ENCODE measurements around the gene FAM219A.
"Not testable (repeated sequence)": the region's sequence is repeated elsewhere in the genome, so short reads cannot be mapped to it uniquely, and the experiment has no call there.

FAM219A gene

GRCh38 chr9:34446951-34447350 lies 11.4 kb downstream of the FAM219A start:
- FAIRE-seq (no peak), DNase-seq (ENCODE audit: insufficient read length, low spot score) (no peak)

- DNase-seq (ENCODE audit: insufficient read length, low spot score) (no peak), FAIRE-seq (no peak)
These were observed 11.9 kb downstream of the FAM219A start for GRCh38 chr9:34446468-34446891.

- DNase-seq (ENCODE audit: insufficient read length, low spot score) (no peak), FAIRE-seq (no peak)
These were observed 14.4 kb downstream of the FAM219A start for GRCh38 chr9:34443976-34444375.

GRCh38 chr9:34443533-34443932 lies 14.8 kb downstream of the FAM219A start:
- DNase-seq (ENCODE audit: insufficient read length, low spot score) = no peak
- no peak for FAIRE-seq

- no peak for DNase-seq (ENCODE audit: insufficient read length, low spot score)
- no peak for FAIRE-seq
These were observed 15.6 kb downstream of the FAM219A start for GRCh38 chr9:34442770-34443169.

- no peak for FAIRE-seq
- DNase-seq (ENCODE audit: insufficient read length, low spot score) = no peak
These were observed 18.4 kb downstream of the FAM219A start for GRCh38 chr9:34440017-34440416.

GRCh38 chr9:34438465-34438864 lies 19.9 kb downstream of the FAM219A start:
- not testable (repeated sequence) for FAIRE-seq; DNase-seq (ENCODE audit: insufficient read length, low spot score)

- FAIRE-seq; DNase-seq (ENCODE audit: insufficient read length, low spot score): not testable (repeated sequence)
These were observed 20.5 kb downstream of the FAM219A start for GRCh38 chr9:34437926-34438307.

GRCh38 chr9:34437006-34437925 lies 21.1 kb downstream of the FAM219A start:
- FAIRE-seq (no peak), DNase-seq (ENCODE audit: insufficient read length, low spot score) (no peak)

GRCh38 chr9:34431667-34432066 lies 26.7 kb downstream of the FAM219A start:
- DNase-seq (ENCODE audit: insufficient read length, low spot score) = no peak
- no peak for FAIRE-seq

- no peak for FAIRE-seq
- peak; percentile 24 for DNase-seq (ENCODE audit: insufficient read length, low spot score)
These were observed 27.4 kb downstream of the FAM219A start for GRCh38 chr9:34430843-34431437.

GRCh38 chr9:34428325-34428958 lies 29.9 kb downstream of the FAM219A start:
- no peak for DNase-seq (ENCODE audit: insufficient read length, low spot score)
- no peak for FAIRE-seq

GRCh38 chr9:34426347-34427074 lies 31.9 kb downstream of the FAM219A start:
- DNase-seq (ENCODE audit: insufficient read length, low spot score) = no peak
- no peak for FAIRE-seq

- DNase-seq (ENCODE audit: insufficient read length, low spot score) (no peak), FAIRE-seq (no peak)
These were observed 38.5 kb downstream of the FAM219A start for GRCh38 chr9:34419716-34420504.

- no peak for FAIRE-seq
- DNase-seq (ENCODE audit: insufficient read length, low spot score) = no peak
These were observed 40.6 kb downstream of the FAM219A start for GRCh38 chr9:34417734-34418133.

GRCh38 chr9:34413231-34413852 lies 45.0 kb downstream of the FAM219A start:
- FAIRE-seq (no peak), DNase-seq (ENCODE audit: insufficient read length, low spot score) (peak; percentile 27)

- FAIRE-seq = no peak
- DNase-seq (ENCODE audit: insufficient read length, low spot score) = no peak
These were observed 46.0 kb downstream of the FAM219A start for GRCh38 chr9:34412336-34412735.

- FAIRE-seq (no peak), DNase-seq (ENCODE audit: insufficient read length, low spot score) (no peak)
These were observed 49.2 kb downstream of the FAM219A start for GRCh38 chr9:34409154-34409553.

- FAIRE-seq (no peak), DNase-seq (ENCODE audit: insufficient read length, low spot score) (no peak)
These were observed 50.2 kb downstream of the FAM219A start for GRCh38 chr9:34408173-34408572.

GRCh38 chr9:34406219-34406618 lies 52.2 kb downstream of the FAM219A start:
- FAIRE-seq (no peak), DNase-seq (ENCODE audit: insufficient read length, low spot score) (no peak)

All from HTR-8/SVneo (cell line).